NCI-H748 treated with DMSO at 0.1 percent for 48 hours (cell line): ENCODE data around the gene MIPEP.
"Not testable (repeated sequence)": the region's sequence is repeated elsewhere in the genome, so short reads cannot be mapped to it uniquely, and the experiment has no call there.

Experiments used
- DNase-seq: peaks from one replicate; lab custom pipeline; 2025; lab: John Stamatoyannopoulos, UW

Gene MIPEP

GRCh38 chr13:23749288-23749873, 139.8 kb downstream of the MIPEP start:
- DNase-seq: no peak

DNA sequence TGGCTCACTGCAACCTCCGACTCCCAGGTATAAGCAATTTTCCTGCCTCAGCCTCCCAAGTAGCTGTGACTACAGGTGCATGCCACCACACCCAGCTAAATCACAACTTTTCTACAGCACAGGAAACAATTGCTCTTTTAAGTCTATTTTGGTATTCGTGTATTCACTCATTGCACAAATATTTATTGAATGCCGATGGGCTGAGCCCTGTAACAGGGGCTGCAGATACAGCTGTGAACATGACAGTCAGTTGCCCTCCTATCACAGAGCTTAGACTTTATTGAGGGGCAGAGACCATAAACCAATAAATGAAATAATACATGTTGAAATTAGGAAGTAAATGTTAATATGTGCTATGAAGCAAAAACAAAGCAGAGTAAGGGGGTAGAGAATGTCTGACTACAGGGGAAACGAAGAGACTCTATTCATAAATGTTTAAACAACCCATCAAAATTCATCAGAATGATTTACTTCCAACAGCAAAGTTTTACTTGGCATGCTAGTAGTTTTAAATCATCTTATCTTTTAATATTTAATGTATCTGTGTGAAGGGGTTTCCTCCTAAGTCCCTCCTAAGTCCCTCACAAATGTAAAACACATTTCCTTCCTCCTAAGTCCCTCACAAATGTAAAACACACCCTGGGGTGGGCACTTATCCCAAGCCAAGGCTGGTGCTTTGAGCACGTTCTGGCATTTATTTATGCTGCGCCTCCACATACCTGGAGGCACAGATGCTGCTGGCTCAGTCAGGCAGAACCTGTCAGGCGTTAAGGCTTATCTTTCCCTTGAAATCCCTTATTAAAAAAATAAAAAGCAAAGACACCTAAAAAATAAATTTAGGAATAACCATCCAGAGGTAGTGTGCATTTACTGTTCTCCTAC, 140.8 kb downstream of the MIPEP start:
- no peak for DNase-seq

- DNase-seq: not testable (repeated sequence)
These were observed 143.1 kb downstream of the MIPEP start for GRCh38 chr13:23746141-23746540.

DNA sequence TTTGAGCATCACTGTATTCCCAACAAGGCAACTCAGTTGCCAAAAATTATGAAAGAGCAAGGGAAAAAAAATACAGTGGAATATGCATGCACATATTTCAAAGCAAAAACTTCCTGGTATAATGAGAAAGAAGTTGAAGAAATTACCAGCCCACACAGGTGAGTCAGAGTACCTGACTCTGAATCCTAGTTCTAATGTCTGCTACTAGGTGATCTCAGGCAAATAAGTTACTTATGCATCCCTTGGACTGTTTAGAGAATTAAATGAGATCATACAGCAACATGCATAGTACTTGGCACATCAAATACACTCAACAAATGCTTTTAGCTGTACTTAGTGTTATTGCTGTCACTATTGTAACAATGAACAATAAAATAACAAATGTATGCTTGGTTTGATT, 144.9 kb downstream of the MIPEP start:
- DNase-seq: no peak

DNA sequence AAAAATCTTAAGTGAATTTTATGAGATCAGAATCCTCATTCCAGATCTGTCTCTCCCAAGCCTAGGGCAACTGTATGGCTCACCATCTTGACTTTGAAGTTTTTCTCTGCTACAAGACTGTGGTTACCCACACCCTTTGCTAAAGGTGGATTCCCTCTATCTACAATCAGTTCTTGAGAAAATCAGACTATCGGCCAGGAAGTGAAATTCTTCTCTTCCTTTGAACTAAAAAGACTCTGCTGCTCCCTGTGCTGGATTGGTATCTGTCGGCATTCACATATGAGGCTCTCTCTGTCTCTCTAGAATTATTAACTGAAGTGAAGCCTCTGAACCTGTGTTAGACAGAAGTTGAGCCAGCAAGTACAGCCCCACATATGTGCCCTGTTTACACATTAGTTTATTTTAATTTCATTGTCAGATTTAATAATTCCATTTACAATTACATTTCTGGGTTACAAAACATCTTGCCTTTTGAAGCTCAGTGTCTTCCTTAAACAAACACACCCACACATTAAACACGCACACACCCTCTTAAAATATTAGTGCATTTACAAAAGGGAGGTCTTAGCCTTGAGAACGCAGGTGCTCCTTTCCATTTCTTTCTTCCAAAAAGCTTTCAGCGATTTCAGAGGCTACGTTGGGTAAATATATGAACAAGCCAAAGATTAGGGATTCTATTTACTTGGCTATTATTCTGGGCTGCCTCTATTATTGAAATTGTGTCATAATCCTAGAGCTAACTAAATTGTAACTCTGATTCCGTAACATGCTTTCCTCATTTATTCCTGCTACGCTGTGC, 145.7 kb downstream of the MIPEP start:
- DNase-seq: peak; percentile 97

DNA sequence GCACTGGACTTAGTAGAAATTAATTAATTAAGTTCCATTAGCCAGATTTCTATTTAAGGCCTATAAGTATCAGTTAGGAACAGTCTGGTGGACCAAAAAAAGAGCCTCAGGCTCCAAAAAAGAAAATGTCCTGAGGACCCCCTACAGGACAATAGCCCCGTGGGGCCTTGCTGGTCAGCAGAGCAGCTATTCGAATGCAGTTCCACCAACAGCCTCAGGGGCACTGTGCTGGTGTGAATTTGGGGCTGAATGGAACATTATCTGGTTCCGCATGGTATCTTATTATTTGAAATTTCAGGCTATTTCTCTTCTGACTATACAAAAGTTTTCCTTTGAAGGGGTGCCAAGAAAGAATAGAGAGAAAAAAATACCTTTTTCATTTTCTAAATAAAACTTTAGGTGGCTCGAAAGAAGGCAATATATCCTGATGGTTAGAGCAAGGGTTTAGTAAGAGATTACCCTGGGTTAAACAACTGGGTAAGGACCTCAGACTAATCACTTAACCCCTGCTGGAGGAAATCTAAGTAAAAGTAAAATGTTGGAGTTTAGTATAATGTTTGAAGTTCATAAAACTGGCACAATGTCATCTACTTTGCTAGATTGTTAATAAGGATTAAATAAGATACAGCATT, 147.2 kb downstream of the MIPEP start:
- DNase-seq: no peak

- DNase-seq: no peak
These were observed 149.2 kb downstream of the MIPEP start for GRCh38 chr13:23740002-23740401.

- DNase-seq: peak; percentile 95
These were observed 149.6 kb downstream of the MIPEP start for GRCh38 chr13:23739596-23739995.

GRCh38 chr13:23736541-23736940, 152.7 kb downstream of the MIPEP start:
- no peak for DNase-seq

GRCh38 chr13:23735329-23735728, 153.9 kb downstream of the MIPEP start:
- DNase-seq: no peak

DNA sequence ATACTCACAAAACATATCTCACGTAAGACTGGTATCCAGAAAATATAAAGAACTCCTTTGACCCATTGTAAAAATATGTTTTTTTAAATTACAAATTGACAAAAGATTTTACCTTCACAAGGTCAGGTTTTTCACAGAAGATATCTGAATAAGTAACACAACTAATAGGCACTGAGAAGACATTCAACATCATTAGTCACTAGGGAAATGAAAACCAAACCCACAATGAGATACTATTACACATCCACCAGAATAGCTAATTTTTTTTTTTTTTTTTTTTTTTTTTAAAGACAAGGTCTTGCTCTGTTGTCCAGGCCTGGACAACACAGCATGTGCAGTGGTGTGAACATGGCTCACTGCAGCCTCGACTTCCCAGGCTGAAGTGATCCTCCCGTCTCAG, 157.5 kb downstream of the MIPEP start:
- no peak for DNase-seq

GRCh38 chr13:23730251-23730650, 158.9 kb downstream of the MIPEP start:
- no peak for DNase-seq

DNA sequence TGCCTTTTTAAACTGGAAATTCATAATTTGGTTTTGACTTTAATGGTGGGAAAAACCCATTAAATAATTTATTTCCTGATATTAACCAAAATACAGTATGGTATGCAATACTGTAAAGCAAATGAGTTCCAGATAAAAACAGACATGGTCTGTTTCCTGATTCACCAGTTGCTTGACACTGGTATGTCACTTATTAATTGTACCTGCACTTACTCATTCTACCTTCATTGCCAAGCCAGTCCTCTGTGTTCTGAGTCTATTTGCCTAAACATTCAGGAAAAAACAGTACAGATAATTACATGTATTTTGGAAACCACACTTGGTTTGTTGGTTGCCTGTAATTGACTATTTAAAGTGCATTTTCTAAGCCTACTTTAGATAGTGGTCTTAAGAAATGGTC, 159.7 kb downstream of the MIPEP start:
- DNase-seq: no peak

DNA sequence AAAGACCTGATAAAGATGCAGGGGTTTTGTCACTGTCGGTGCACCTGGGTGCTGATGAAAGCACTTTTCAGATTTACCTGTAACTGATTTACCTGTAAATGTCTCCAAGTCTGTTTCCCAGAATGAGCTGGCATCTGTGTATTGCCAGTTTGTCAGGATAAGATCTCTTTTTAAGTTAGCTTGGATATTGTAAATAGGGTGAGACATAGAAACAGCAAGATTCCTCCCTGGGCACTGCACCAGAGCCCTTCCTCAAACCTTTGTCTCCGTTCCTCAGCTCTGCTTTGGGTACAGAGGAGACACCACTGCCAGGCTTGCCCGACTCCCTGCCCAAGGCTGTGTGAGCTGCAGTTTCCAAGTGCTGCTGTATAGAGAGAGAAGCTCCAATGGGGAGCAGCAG, 160.4 kb downstream of the MIPEP start:
- DNase-seq: no peak

- DNase-seq: no peak
These were observed 163.3 kb downstream of the MIPEP start for GRCh38 chr13:23725922-23726321.

- DNase-seq: no peak
These were observed 164.8 kb downstream of the MIPEP start for GRCh38 chr13:23724196-23724970.

GRCh38 chr13:23723471-23723870, 165.7 kb downstream of the MIPEP start:
- DNase-seq: no peak

DNA sequence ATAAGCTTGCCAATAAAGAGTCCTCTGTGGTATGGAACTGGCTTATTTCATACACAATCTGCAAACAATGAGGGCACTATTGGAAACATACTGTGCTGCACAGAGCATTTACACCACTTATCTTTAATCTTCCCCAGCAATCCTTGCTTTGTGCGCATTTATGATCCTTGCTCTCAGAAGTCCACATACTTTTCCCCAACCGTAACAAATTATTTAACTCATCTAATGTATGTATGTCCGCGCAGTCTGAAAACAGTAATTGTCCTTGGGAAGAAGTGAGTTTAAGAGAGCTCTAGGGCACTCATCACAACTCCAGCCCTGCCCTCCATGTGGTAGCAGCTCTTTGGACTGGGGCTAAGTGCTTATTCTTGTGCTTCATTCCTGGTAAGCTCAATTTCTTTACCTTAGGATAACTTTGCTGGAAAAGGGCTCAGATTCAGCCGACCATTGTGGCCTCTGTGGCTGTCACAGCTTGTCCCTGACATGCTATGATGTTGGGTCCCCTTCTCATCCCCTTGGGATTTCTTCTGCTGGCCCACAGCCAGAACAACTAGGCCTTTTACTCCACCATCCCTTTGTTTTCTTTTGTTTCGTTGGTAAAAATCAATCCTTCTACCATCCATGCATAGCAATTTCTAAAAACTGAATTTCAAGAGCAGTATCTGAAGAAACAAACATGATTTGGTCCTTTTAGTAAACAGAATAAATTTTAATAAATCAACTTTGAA, 166.3 kb downstream of the MIPEP start:
- no peak for DNase-seq

DNA sequence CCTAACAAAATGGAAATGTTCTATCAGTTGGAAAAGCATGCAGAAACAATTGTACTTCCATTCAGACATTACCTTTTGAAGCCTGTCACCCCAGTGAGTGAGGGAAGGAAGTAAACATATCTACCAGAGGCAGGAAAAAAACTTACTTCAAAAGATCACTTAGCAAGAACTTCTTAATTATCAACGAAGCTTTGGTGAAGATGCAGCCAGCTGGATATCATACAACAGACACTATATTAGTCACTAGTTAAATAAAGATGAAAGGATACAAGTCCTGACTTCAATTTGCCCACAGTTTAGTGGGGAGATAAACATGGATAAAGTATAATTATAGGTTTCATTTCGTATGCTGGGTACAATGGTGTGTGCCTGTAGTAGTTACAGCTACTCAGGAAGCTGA, 170.2 kb downstream of the MIPEP start:
- DNase-seq: peak; percentile 85

DNA sequence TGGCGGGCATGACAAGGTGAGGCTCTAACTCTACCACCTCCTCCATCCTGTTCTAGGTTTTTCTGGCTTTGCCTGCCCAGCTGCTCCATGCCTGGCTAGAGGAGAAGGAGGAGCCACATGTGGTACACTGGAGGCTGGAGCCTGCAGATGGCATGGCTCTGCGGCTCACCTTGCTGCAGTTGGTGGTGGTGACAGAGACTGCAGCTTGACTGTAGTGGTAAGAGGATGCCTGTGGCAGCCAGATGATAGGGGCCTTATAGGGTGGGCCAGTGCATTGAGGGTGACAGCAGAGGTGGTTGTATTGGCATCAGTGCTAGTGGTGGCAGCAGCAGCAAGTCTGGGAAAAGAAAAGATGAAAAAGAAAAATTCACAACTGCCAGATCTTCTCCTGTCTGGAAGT, 172.8 kb downstream of the MIPEP start:
- DNase-seq: no peak

DNA sequence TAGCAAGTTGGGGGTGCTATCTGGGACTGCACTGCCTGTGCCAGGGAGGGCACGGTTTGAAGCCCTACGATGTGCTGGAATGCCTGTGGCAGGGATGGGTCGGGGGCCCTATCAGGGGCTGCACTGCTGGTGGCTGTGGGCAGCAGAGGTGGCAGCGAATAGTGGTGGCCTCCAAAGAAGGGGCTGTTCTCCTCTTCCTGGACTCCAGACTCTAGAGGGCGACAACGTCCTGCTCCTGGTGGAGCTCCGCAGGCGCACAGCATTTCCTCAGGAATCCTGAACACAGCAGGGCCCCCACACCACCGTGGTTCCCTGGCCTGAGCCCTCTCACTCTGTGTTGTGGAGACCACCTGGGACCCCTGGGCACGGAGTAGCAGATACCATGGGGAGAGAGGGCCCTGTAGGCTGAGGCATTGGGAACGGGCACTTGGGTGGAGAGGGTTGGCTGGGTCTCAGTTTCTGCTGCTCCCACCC, 173.4 kb downstream of the MIPEP start:
- peak; percentile 66 for DNase-seq
